A549 treated with ZK216348 at 1 μM for 4 hours (cell line): ENCODE data around the gene COPS7B. TPM values are rescaled to one million over a fixed set of nuclear protein-coding genes. Genes with fewer than 3 reads are reported as not detected.

ENCODE experiments used
- total RNA-seq: library from RNA; stranded (reverse); fragments of 200-300 nt; extraction: Qiagen RNA extraction; gene quantifications from 5 replicates; pipeline ENCODE4 v1.2.3, GENCODE V29; 2022; ENCODE audit warnings: low read depth

The COPS7B gene
- 32.5 to 44.3 TPM (median 40.2 TPM) in 5 replicates for total RNA-seq

GRCh38 chr2:231786177-231786916 is at the start of gene COPS7B:
Gene COPS7B (plus strand): TSS chr2:231786445. CDS start chr2:231788571, 2,126 bp downstream.

DNA sequence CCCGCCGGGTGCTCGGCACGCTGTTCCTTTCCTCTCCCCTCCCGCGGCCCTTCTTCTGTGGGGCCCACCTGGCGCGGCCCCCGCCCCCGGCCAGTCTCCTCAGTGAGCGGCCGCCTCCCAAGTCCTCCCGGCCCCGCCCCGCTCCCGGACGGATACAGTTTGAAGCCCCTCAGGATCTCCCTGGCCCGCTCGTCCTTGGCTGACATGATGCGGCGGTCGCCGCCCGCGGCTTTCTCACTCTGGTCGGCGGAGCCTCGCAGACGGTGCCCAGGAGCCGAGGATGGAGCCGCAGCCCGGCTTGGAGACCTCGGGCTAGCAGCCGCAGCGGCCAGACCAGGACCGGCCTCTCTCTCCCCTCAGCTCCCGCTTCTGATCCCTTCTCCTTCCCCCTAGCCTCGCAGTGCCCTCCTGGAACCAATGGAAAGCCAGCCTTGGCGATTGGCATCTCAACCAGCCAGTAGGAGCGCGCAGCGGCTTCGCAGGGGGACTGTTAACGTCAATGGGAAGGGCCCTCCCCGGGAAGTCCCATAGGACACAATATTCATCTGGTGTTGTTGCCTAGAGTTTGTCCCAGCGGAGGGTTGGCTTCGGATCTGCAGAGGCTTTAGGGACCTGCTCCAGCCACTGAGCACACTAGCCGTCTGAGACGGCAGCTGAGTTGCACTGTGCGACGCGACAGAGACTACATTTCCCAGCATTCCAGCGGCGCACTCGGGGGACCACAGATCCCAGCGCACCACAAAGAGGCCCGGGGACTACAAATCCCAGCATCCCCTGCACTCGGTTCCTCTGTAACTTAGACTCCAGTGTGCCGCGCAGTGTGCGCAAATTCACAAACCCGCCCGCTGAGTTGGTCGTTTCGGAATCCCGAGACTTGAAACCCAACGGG is 5.1 kb upstream of the COPS7B start, which contains the start of gene PDE6D:
Gene PDE6D, minus strand, starts transcription at position 374 of the 889 bp plus-strand sequence. Its CDS starts 168 bp downstream, at position 206.

Other genes with a start within 250 kb of the COPS7B start
- not detected in 5 replicates for gene TEX44, start 193.6 kb upstream of the COPS7B start, total RNA-seq
- 1,592 to 1,810 TPM (median 1,697 TPM) in 5 replicates for gene PTMA, start 77.9 kb upstream of the COPS7B start, total RNA-seq
- gene PDE6D, start 5.2 kb upstream of the COPS7B start, total RNA-seq: 19.6 to 25.5 TPM (median 24.0 TPM) in 5 replicates
- gene NPPC, start 140.0 kb downstream of the COPS7B start, total RNA-seq: 0.14 to 0.41 TPM (median 0.24 TPM) in 3 of 5 replicates, not detected in the others
- gene DIS3L2, start 175.3 kb downstream of the COPS7B start, total RNA-seq: 9.5 to 15.2 TPM (median 13.9 TPM) in 5 replicates